ENCODE results near the gene TMEM143.

GRCh38 chr19:48386981-48387380 is 23.2 kb upstream of the TMEM143 start:
- no peak for TF ChIP-seq CTCF (IDR thresholded peaks at IDR 0.05; ENCODE audit: low read depth, low read length)
- no peak for TF ChIP-seq MAX (IDR thresholded peaks at IDR 0.05; ENCODE audit: low read depth, low read length)
